ENCODE data around the gene LRCH1. TPM values are rescaled to one million over a fixed set of nuclear protein-coding genes. Genes with fewer than 3 reads are reported as not detected.

LRCH1 gene
- total and polyA plus RNA-seq, 2 of the 13 experiments (the other 11 are each of a cell fraction or from before 2014, with no cell fraction given), result 4.1 to 12.6 TPM

DNA sequence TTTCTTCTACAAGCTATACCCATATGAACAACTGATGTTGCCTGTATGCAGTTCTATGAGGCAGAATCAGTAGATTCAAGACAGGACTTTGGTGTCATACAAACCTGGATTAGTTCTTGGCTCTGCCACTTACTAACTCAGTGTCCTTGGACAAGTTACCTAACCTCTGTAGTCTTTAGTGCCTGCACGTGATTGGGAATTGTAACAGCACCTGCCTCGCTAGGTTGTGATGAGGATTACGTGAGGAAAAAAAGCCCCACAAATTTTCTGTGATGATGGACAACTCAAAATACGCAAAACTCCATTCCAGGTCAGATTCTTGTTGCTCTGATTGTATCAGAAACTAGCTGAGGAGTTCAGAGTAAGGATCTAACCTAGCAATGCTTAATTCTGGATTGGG, 89.3 kb downstream of the LRCH1 start (continued):
- TF ChIP-seq, protein P1, sequence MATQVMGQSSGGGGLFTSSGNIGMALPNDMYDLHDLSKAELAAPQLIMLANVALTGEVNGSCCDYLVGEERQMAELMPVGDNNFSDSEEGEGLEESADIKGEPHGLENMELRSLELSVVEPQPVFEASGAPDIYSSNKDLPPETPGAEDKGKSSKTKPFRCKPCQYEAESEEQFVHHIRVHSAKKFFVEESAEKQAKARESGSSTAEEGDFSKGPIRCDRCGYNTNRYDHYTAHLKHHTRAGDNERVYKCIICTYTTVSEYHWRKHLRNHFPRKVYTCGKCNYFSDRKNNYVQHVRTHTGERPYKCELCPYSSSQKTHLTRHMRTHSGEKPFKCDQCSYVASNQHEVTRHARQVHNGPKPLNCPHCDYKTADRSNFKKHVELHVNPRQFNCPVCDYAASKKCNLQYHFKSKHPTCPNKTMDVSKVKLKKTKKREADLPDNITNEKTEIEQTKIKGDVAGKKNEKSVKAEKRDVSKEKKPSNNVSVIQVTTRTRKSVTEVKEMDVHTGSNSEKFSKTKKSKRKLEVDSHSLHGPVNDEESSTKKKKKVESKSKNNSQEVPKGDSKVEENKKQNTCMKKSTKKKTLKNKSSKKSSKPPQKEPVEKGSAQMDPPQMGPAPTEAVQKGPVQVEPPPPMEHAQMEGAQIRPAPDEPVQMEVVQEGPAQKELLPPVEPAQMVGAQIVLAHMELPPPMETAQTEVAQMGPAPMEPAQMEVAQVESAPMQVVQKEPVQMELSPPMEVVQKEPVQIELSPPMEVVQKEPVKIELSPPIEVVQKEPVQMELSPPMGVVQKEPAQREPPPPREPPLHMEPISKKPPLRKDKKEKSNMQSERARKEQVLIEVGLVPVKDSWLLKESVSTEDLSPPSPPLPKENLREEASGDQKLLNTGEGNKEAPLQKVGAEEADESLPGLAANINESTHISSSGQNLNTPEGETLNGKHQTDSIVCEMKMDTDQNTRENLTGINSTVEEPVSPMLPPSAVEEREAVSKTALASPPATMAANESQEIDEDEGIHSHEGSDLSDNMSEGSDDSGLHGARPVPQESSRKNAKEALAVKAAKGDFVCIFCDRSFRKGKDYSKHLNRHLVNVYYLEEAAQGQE (IDR thresholded peaks at IDR 0.05; ENCODE audit: borderline replicate concordance in 1 of 2, low read depth in 1 of 2, low read length in 2 of 2), result no peak
- TF ChIP-seq GZF1 (CRISPR knock-in tag; IDR thresholded peaks at IDR 0.05) (no peak), ELF4 (CRISPR knock-in tag; IDR thresholded peaks at IDR 0.05; ENCODE audit: borderline replicate concordance) (no peak), ZNF616 (CRISPR knock-in tag; IDR thresholded peaks at IDR 0.05; ENCODE audit: low read depth) (no peak)

DNA sequence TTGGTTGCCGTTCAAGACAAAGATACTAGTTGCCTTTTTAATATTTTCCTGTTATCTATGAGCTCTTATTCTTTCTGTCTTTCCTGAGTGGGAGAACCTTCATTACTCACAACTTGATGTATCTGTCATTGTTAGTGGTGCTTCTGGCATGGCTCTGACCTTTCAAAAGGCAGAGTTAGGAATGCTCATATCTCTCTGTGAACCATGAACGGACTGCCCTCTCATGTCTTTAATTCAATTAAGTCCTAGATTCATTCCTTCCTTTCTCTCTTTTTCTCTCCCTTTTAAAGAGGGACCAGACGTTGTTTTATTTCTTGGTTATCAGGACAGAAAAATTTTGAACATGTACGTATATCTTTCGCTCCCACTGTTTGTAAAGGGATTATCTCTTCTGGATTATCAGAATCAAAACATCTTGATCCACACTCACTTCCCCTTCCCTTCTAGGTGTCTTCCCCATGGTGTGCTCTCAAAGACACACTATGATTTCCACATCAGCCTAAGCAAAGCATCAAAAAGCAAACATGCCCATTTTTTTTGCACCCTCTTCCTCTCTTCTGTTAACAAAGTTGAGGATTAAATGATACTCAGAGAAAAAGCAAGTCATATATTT, 90.3 kb downstream of the LRCH1 start:
- no peak for FAIRE-seq
- H3K9me3 ChIP-seq (ENCODE audit: low read length), result no peaks in the 10 kb centered on the region
- no TSS peak for BruUV-seq (replicated peaks)
- H3K36me3 ChIP-seq (replicated peaks in 1 of 2; ENCODE audit: control insufficient read depth in 1 of 2, insufficient read depth in 2 of 2, low read length in 2 of 2), result no peaks in the 10 kb centered on the region
- ChIA-PET POLR2A (no interaction called here), CTCF (ENCODE audit: low intra/inter-chr PET ratio, low total read pairs) (no interaction called here)
- H3K79me2 ChIP-seq (ENCODE audit: insufficient read depth, low read length), result peaks cover 46% of the 10 kb centered on the region
- in situ Hi-C loops (cut with HindIII; ENCODE audit: extremely low pct_ligation_motif_present, low pct_unique_long_range_greater_than_20kb), result no loop called here
- no peak overlapping the region for H2AFZ ChIP-seq (ENCODE audit: low read length)
- 0 out of 3 replicates have a peak, but pooled peaks have one; percentile 25 for ATAC-seq
- no peak for DNase-seq (ENCODE audit: low spot score)
- H3K27me3 ChIP-seq (ENCODE audit: control insufficient read depth in 1 of 2, insufficient read depth in 2 of 2, low read length in 2 of 2), result no peaks in the 10 kb centered on the region
- H4K20me1 ChIP-seq (ENCODE audit: insufficient read depth, low read length), result no peaks in the 10 kb centered on the region
- H3K9ac ChIP-seq (ENCODE audit: insufficient read depth, low read depth, low read length), result no peak overlapping the region
- WGBS (ENCODE audit: low lambda C conversion rate), result 81% methylated on average over 5 of the region's 5 CpGs
- no peak overlapping the region for H3K4me3 ChIP-seq (replicated peaks in 1 of 3; ENCODE audit: insufficient read depth in 1 of 3, low read depth in 2 of 3, low read length in 3 of 3)
- no peak overlapping the region for H3K27ac ChIP-seq (ENCODE audit: extremely low read length, insufficient read depth, low read length)
- peaks cover 55% of the 10 kb centered on the region for H3K4me1 ChIP-seq (ENCODE audit: insufficient read depth, low read length)
- intact Hi-C loops (cut with micrococcal nuclease; ENCODE audit: unreplicated experiment), result no loop called here
- no peak overlapping the region for H3K4me2 ChIP-seq (ENCODE audit: low read depth, low read length)
- TF ChIP-seq FOXA3 (CRISPR knock-in tag; IDR thresholded peaks at IDR 0.05) (no peak), REXO4 (CRISPR knock-in tag; IDR thresholded peaks at IDR 0.05; ENCODE audit: borderline replicate concordance) (no peak), ZNF572 (CRISPR knock-in tag; IDR thresholded peaks at IDR 0.05) (no peak), HDAC2 (CRISPR knock-in tag; IDR thresholded peaks at IDR 0.05) (no peak), ZNF274 (CRISPR knock-in tag; IDR thresholded peaks at IDR 0.05) (no peak), ZNF781 (CRISPR knock-in tag; IDR thresholded peaks at IDR 0.05; ENCODE audit: borderline replicate concordance, not compliant biosample characterization) (no peak), CC2D1A (CRISPR knock-in tag; IDR thresholded peaks at IDR 0.05) (no peak), NR2F6 (IDR thresholded peaks at IDR 0.05) (no peak), NR2F6 (CRISPR knock-in tag; IDR thresholded peaks at IDR 0.05) (no peak), SNAPC2 (CRISPR knock-in tag; IDR thresholded peaks at IDR 0.05) (no peak), ZNF724P (CRISPR knock-in tag; IDR thresholded peaks at IDR 0.05; ENCODE audit: borderline replicate concordance) (no peak)
- TF ChIP-seq, protein P2, sequence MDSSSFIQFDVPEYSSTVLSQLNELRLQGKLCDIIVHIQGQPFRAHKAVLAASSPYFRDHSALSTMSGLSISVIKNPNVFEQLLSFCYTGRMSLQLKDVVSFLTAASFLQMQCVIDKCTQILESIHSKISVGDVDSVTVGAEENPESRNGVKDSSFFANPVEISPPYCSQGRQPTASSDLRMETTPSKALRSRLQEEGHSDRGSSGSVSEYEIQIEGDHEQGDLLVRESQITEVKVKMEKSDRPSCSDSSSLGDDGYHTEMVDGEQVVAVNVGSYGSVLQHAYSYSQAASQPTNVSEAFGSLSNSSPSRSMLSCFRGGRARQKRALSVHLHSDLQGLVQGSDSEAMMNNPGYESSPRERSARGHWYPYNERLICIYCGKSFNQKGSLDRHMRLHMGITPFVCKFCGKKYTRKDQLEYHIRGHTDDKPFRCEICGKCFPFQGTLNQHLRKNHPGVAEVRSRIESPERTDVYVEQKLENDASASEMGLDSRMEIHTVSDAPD (CRISPR knock-in tag; IDR thresholded peaks at IDR 0.05), result no peak
- TF ChIP-seq, protein P3, sequence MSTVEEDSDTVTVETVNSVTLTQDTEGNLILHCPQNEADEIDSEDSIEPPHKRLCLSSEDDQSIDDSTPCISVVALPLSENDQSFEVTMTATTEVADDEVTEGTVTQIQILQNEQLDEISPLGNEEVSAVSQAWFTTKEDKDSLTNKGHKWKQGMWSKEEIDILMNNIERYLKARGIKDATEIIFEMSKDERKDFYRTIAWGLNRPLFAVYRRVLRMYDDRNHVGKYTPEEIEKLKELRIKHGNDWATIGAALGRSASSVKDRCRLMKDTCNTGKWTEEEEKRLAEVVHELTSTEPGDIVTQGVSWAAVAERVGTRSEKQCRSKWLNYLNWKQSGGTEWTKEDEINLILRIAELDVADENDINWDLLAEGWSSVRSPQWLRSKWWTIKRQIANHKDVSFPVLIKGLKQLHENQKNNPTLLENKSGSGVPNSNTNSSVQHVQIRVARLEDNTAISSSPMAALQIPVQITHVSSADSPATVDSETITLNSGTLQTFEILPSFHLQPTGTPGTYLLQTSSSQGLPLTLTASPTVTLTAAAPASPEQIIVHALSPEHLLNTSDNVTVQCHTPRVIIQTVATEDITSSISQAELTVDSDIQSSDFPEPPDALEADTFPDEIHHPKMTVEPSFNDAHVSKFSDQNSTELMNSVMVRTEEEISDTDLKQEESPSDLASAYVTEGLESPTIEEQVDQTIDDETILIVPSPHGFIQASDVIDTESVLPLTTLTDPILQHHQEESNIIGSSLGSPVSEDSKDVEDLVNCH (CRISPR knock-in tag; IDR thresholded peaks at IDR 0.05), result no peak

Measured in HepG2 (cell line).